Stimulated activated memory B cell treated with anti-CD40 and anti-IgM and Interleukin-4, amounts not matched to agents 10 μg/mL and 1 μg/mL and 100 μg/mL, for 72 hours (primary cell): ENCODE measurements around the gene IL16.

Source experiments
- ATAC-seq: fragments of 150-1000 bp; cut with Tn5 transposase; 2 replicates; pipeline ENCODE4 v1.10.0; 2021
- H3K27ac Mint-ChIP-seq: one replicate; pipeline ENCODE4 v1.8.0; 2022; ENCODE audit warnings: mild to moderate bottlenecking, mixed read lengths
- H3K27me3 Mint-ChIP-seq: one replicate; pipeline ENCODE4 v1.8.0; 2022; ENCODE audit warnings: mixed read lengths
- H3K36me3 Mint-ChIP-seq: one replicate; pipeline ENCODE4 v1.8.0; 2022; ENCODE audit warnings: mixed read lengths
- H3K4me1 Mint-ChIP-seq: one replicate; pipeline ENCODE4 v1.8.0; 2022; ENCODE audit warnings: mixed read lengths
- H3K4me3 Mint-ChIP-seq: one replicate; pipeline ENCODE4 v1.8.0; 2022; ENCODE audit warnings: mild to moderate bottlenecking, moderate library complexity, mixed read lengths
- H3K9me3 Mint-ChIP-seq: one replicate; pipeline ENCODE4 v1.8.0; 2022; ENCODE audit warnings: mixed read lengths

IL16 gene

GRCh38 chr15:81254277-81254915, 57.7 kb downstream of the IL16 start:
- H3K36me3 Mint-ChIP-seq: peaks cover 15% of the 10 kb centered on the region
- no peaks in the 10 kb centered on the region for H3K4me1 Mint-ChIP-seq

GRCh38 chr15:81254916-81255290, 58.2 kb downstream of the IL16 start:
- no peaks in the 10 kb centered on the region for H3K4me1 Mint-ChIP-seq
- H3K27me3 Mint-ChIP-seq: peaks cover 39% of the 10 kb centered on the region
- H3K4me3 Mint-ChIP-seq: no peak overlapping the region
- H3K27ac Mint-ChIP-seq: no peak overlapping the region
- H3K36me3 Mint-ChIP-seq: peaks cover 13% of the 10 kb centered on the region
- H3K9me3 Mint-ChIP-seq: peaks cover 11% of the 10 kb centered on the region
- no peak for ATAC-seq

More at GRCh38 chr15:81254277-81254915, 57.7 kb downstream of the IL16 start:
- peaks cover 43% of the 10 kb centered on the region for H3K27me3 Mint-ChIP-seq
- peaks cover 14% of the 10 kb centered on the region for H3K9me3 Mint-ChIP-seq
- H3K27ac Mint-ChIP-seq: no peak overlapping the region
- no peak overlapping the region for H3K4me3 Mint-ChIP-seq
- no peak for ATAC-seq

GRCh38 chr15:81255315-81255957, 58.8 kb downstream of the IL16 start:
- Mint-ChIP-seq H3K4me1 (no peaks in the 10 kb centered on the region), H3K9me3 (peaks cover 5% of the 10 kb centered on the region), H3K27me3 (peaks cover 34% of the 10 kb centered on the region), H3K27ac (no peak overlapping the region), H3K36me3 (peaks cover 7% of the 10 kb centered on the region), H3K4me3 (no peak overlapping the region)
- ATAC-seq: no peak

- no peak for ATAC-seq
- peaks cover 30% of the 10 kb centered on the region for H3K27me3 Mint-ChIP-seq
- H3K36me3 Mint-ChIP-seq: peaks cover 5% of the 10 kb centered on the region
- no peak overlapping the region for H3K4me3 Mint-ChIP-seq
- no peaks in the 10 kb centered on the region for H3K4me1 Mint-ChIP-seq
- H3K27ac Mint-ChIP-seq: no peak overlapping the region
- H3K9me3 Mint-ChIP-seq: peaks cover 4% of the 10 kb centered on the region
Observed at GRCh38 chr15:81255958-81256320, 59.3 kb downstream of the IL16 start.

- H3K27ac Mint-ChIP-seq: no peak overlapping the region
- no peak overlapping the region for H3K4me3 Mint-ChIP-seq
- H3K36me3 Mint-ChIP-seq: no peaks in the 10 kb centered on the region
- ATAC-seq: no peak
- peaks cover 26% of the 10 kb centered on the region for H3K27me3 Mint-ChIP-seq
- H3K9me3 Mint-ChIP-seq: no peaks in the 10 kb centered on the region
- H3K4me1 Mint-ChIP-seq: no peaks in the 10 kb centered on the region
Observed at GRCh38 chr15:81256916-81257315, 60.2 kb downstream of the IL16 start.

- Mint-ChIP-seq H3K36me3 (no peaks in the 10 kb centered on the region), H3K27ac (no peak overlapping the region), H3K9me3 (no peaks in the 10 kb centered on the region), H3K4me3 (no peak overlapping the region), H3K4me1 (no peaks in the 10 kb centered on the region), H3K27me3 (peaks cover 21% of the 10 kb centered on the region)
- ATAC-seq: no peak
Observed at GRCh38 chr15:81257435-81257834, 60.8 kb downstream of the IL16 start.

GRCh38 chr15:81258455-81258854, 61.8 kb downstream of the IL16 start:
- Mint-ChIP-seq H3K4me1 (no peaks in the 10 kb centered on the region), H3K27ac (no peak overlapping the region), H3K4me3 (no peak overlapping the region), H3K9me3 (no peaks in the 10 kb centered on the region), H3K27me3 (peaks cover 11% of the 10 kb centered on the region), H3K36me3 (no peaks in the 10 kb centered on the region)
- ATAC-seq: no peak

GRCh38 chr15:81259760-81260298, 63.1 kb downstream of the IL16 start:
- Mint-ChIP-seq H3K4me1 (no peaks in the 10 kb centered on the region), H3K9me3 (no peaks in the 10 kb centered on the region), H3K27me3 (no peaks in the 10 kb centered on the region), H3K27ac (no peak overlapping the region), H3K36me3 (no peaks in the 10 kb centered on the region), H3K4me3 (no peak overlapping the region)
- ATAC-seq: no peak

GRCh38 chr15:81261172-81261811, 64.6 kb downstream of the IL16 start:
- ATAC-seq: no peak
- no peak overlapping the region for H3K4me3 Mint-ChIP-seq
- H3K27ac Mint-ChIP-seq: no peak overlapping the region
- no peaks in the 10 kb centered on the region for H3K9me3 Mint-ChIP-seq
- H3K36me3 Mint-ChIP-seq: no peaks in the 10 kb centered on the region
- H3K4me1 Mint-ChIP-seq: peaks cover 15% of the 10 kb centered on the region
- H3K27me3 Mint-ChIP-seq: no peaks in the 10 kb centered on the region

- Mint-ChIP-seq H3K4me1 (peaks cover 18% of the 10 kb centered on the region), H3K4me3 (no peak overlapping the region), H3K27ac (no peak overlapping the region), H3K36me3 (no peaks in the 10 kb centered on the region), H3K9me3 (no peaks in the 10 kb centered on the region), H3K27me3 (no peaks in the 10 kb centered on the region)
- no peak for ATAC-seq
Observed at GRCh38 chr15:81263477-81263876, 66.8 kb downstream of the IL16 start.

GRCh38 chr15:81264072-81264857, 67.6 kb downstream of the IL16 start:
- Mint-ChIP-seq H3K36me3 (no peaks in the 10 kb centered on the region), H3K27ac (no peak overlapping the region), H3K4me3 (no peak overlapping the region), H3K27me3 (no peaks in the 10 kb centered on the region), H3K9me3 (no peaks in the 10 kb centered on the region), H3K4me1 (peaks cover 21% of the 10 kb centered on the region)
- no peak for ATAC-seq

GRCh38 chr15:81265256-81265943, 68.7 kb downstream of the IL16 start:
- no peaks in the 10 kb centered on the region for H3K36me3 Mint-ChIP-seq
- no peaks in the 10 kb centered on the region for H3K27me3 Mint-ChIP-seq
- ATAC-seq: peak; percentile 44
- H3K9me3 Mint-ChIP-seq: no peaks in the 10 kb centered on the region
- H3K4me3 Mint-ChIP-seq: peak overlapping the region; percentile 62
- peaks cover 24% of the 10 kb centered on the region for H3K4me1 Mint-ChIP-seq
- H3K27ac Mint-ChIP-seq: no peak overlapping the region

GRCh38 chr15:81265944-81266775, 69.5 kb downstream of the IL16 start:
- Mint-ChIP-seq H3K4me1 (peaks cover 24% of the 10 kb centered on the region), H3K9me3 (no peaks in the 10 kb centered on the region), H3K4me3 (peak overlapping the region; percentile 63), H3K27me3 (no peaks in the 10 kb centered on the region), H3K36me3 (no peaks in the 10 kb centered on the region), H3K27ac (no peak overlapping the region)
- ATAC-seq: peak; percentile 93

GRCh38 chr15:81268340-81268739, 71.7 kb downstream of the IL16 start:
- Mint-ChIP-seq H3K9me3 (no peaks in the 10 kb centered on the region), H3K4me3 (no peak overlapping the region), H3K27ac (no peak overlapping the region), H3K36me3 (no peaks in the 10 kb centered on the region), H3K4me1 (peaks cover 24% of the 10 kb centered on the region), H3K27me3 (no peaks in the 10 kb centered on the region)
- no peak for ATAC-seq
